HepG2 (cell line): ENCODE data around the gene BRSK2. TPM values are rescaled to one million over a fixed set of nuclear protein-coding genes. Genes with fewer than 3 reads are reported as not detected.

Source experiments
- ARNTL ChIP-seq: sonication (generic); formaldehyde crosslinking; IDR thresholded peaks from 2 replicates; pipeline ENCODE4 v1.4.0; 2020; ENCODE audit warnings: mild to moderate bottlenecking, missing genetic modification reagents
- CEBPZ ChIP-seq: IDR thresholded peaks from 2 replicates; pipeline ENCODE4 v1.6.1; 2012; ENCODE audit warnings: low read length, improper control_type of control experiment
- EHMT2 ChIP-seq: fragments of 200-600 bp; sonication (generic); IDR thresholded peaks from 2 replicates; pipeline ENCODE4 v1.7.0; 2017; ENCODE audit warnings: antibody characterized with exemption, low read depth, low read length, borderline replicate concordance
- KDM4B ChIP-seq: sonication (generic); formaldehyde crosslinking; IDR thresholded peaks from 2 replicates; pipeline ENCODE4 v1.4.0; 2020; ENCODE audit warnings: missing genetic modification reagents
- KLF6 ChIP-seq: IDR thresholded peaks from 2 replicates; pipeline ENCODE4 v1.8.0; 2016; ENCODE audit warnings: missing biosample characterization, missing genetic modification reagents
- MYNN ChIP-seq: sonication (generic); formaldehyde crosslinking; IDR thresholded peaks from 2 replicates; pipeline ENCODE4 v1.4.0; 2020; ENCODE audit warnings: mild to moderate bottlenecking, low read depth, missing genetic modification reagents
- PPARG ChIP-seq: conservative IDR thresholded peaks from 2 replicates; pipeline ENCODE4 v1.6.1; 2016; ENCODE audit warnings: missing biosample characterization, missing genetic modification reagents
- RXRB ChIP-seq: IDR thresholded peaks from 2 replicates; pipeline ENCODE4 v1.6.1; 2016; ENCODE audit warnings: borderline replicate concordance, missing genetic modification reagents, missing compliant biosample characterization
- SYNCRIP ChIP-seq: fragments of 200-400 bp; formaldehyde crosslinking; IDR thresholded peaks from 2 replicates; pipeline ENCODE4 v1.6.1; 2018; ENCODE audit warnings: mild to moderate bottlenecking, low read depth, low read length; ENCODE audit not compliant: insufficient read depth
- TRAFD1 ChIP-seq: sonication (generic); formaldehyde crosslinking; IDR thresholded peaks from 2 replicates; pipeline ENCODE4 v1.5.1; 2020; ENCODE audit warnings: missing genetic modification reagents, mild to moderate bottlenecking, borderline replicate concordance
- XRCC5 ChIP-seq: fragments of 200-400 bp; formaldehyde crosslinking; optimal IDR thresholded peaks from 2 replicates; pipeline ENCODE3; 2017; ENCODE audit warnings: mild to moderate bottlenecking, low read length
- ZNF124 ChIP-seq: sonication (generic); formaldehyde crosslinking; IDR thresholded peaks from 2 replicates; pipeline ENCODE4 v1.4.0; 2020; ENCODE audit warnings: missing genetic modification reagents
- ZNF280B ChIP-seq: sonication (generic); formaldehyde crosslinking; IDR thresholded peaks from 2 replicates; pipeline ENCODE4 v1.5.0; 2020; ENCODE audit warnings: missing genetic modification reagents, mild to moderate bottlenecking, borderline replicate concordance
- ZNF441 ChIP-seq: sonication (generic); formaldehyde crosslinking; IDR thresholded peaks from 2 replicates; pipeline ENCODE4 v1.7.0; 2021; ENCODE audit warnings: missing genetic modification reagents, borderline replicate concordance
- polyA plus RNA-seq, 8 experiments: library from polyadenylated mRNA; depleted of rRNA in 3 of 8; stranded (reverse) in 7 of 8; unstranded in 1 of 8; fragments of >200 nt; fragmentation: Illumina TruSeq in 4 of 8; extraction: Trizol in 4 of 8; gene quantifications; 2 replicates each; pipeline versions ENCODE4 v1.2.1 to v1.2.3, GENCODE V29; 2011 to 2016; ENCODE audit warnings: low read depth in 4 of 8, missing spikeins in 1 of 8, mixed read lengths in 1 of 8; ENCODE audit not compliant: insufficient read depth in 1 of 8
- total RNA-seq, 5 experiments: library from RNA; depleted of rRNA; stranded (reverse); fragments of >200 nt; fragmentation: Illumina TruSeq; extraction: Trizol; gene quantifications; 2 replicates each; pipeline ENCODE4 v1.2.3, GENCODE V29; 2016; ENCODE audit warnings: low read depth in 1 of 5
- TF ChIP-seq, protein P1 (sequence below): sonication (generic); formaldehyde crosslinking; IDR thresholded peaks from 2 replicates; pipeline ENCODE4 v1.4.0; 2020; ENCODE audit warnings: missing genetic modification reagents
- TF ChIP-seq, protein P2 (sequence below): sonication (generic); formaldehyde crosslinking; IDR thresholded peaks from 2 replicates; pipeline ENCODE4 v1.4.0; 2020; ENCODE audit warnings: mild to moderate bottlenecking, missing genetic modification reagents

BRSK2 gene
- total and polyA plus RNA-seq, 2 of the 13 experiments (the other 11 are each of a cell fraction or from before 2014, with no cell fraction given), result 0.74 to 1.1 TPM

- no peak for TF ChIP-seq ZNF280B (CRISPR knock-in tag)
- 0 out of 2 replicates have a peak, but pooled peaks have one; percentile 46 for TF ChIP-seq RXRB (CRISPR knock-in tag)
- 0 out of 2 replicates have a peak, but pooled peaks have one; percentile 38 for TF ChIP-seq PPARG
- peak; percentile 56; the same call in 1 of the 2 replicates for TF ChIP-seq EHMT2
- TF ChIP-seq CEBPZ, result no peak
- no peak for TF ChIP-seq MYNN (CRISPR knock-in tag)
- no peak for TF ChIP-seq SYNCRIP
- TF ChIP-seq TRAFD1 (CRISPR knock-in tag), result no peak
- TF ChIP-seq ZNF124 (CRISPR knock-in tag), result 0 out of 2 replicates have a peak, but pooled peaks have one; percentile 57
- peak; percentile 74; the same call in 1 of the 2 replicates for TF ChIP-seq ZNF441
- TF ChIP-seq KLF6 (CRISPR knock-in tag), result peak; percentile 89; the same call in 1 of the 2 replicates
- TF ChIP-seq ARNTL (CRISPR knock-in tag), result no peak
- TF ChIP-seq KDM4B (CRISPR knock-in tag), result 0 out of 2 replicates have a peak, but pooled peaks have one; percentile 58
- TF ChIP-seq, protein P1, sequence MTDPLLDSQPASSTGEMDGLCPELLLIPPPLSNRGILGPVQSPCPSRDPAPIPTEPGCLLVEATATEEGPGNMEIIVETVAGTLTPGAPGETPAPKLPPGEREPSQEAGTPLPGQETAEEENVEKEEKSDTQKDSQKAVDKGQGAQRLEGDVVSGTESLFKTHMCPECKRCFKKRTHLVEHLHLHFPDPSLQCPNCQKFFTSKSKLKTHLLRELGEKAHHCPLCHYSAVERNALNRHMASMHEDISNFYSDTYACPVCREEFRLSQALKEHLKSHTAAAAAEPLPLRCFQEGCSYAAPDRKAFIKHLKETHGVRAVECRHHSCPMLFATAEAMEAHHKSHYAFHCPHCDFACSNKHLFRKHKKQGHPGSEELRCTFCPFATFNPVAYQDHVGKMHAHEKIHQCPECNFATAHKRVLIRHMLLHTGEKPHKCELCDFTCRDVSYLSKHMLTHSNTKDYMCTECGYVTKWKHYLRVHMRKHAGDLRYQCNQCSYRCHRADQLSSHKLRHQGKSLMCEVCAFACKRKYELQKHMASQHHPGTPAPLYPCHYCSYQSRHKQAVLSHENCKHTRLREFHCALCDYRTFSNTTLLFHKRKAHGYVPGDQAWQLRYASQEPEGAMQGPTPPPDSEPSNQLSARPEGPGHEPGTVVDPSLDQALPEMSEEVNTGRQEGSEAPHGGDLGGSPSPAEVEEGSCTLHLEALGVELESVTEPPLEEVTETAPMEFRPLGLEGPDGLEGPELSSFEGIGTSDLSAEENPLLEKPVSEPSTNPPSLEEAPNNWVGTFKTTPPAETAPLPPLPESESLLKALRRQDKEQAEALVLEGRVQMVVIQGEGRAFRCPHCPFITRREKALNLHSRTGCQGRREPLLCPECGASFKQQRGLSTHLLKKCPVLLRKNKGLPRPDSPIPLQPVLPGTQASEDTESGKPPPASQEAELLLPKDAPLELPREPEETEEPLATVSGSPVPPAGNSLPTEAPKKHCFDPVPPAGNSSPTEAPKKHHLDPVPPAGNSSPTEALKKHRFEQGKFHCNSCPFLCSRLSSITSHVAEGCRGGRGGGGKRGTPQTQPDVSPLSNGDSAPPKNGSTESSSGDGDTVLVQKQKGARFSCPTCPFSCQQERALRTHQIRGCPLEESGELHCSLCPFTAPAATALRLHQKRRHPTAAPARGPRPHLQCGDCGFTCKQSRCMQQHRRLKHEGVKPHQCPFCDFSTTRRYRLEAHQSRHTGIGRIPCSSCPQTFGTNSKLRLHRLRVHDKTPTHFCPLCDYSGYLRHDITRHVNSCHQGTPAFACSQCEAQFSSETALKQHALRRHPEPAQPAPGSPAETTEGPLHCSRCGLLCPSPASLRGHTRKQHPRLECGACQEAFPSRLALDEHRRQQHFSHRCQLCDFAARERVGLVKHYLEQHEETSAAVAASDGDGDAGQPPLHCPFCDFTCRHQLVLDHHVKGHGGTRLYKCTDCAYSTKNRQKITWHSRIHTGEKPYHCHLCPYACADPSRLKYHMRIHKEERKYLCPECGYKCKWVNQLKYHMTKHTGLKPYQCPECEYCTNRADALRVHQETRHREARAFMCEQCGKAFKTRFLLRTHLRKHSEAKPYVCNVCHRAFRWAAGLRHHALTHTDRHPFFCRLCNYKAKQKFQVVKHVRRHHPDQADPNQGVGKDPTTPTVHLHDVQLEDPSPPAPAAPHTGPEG (CRISPR knock-in tag), result no peak
- peak; percentile 45 for TF ChIP-seq XRCC5
- TF ChIP-seq, protein P2, sequence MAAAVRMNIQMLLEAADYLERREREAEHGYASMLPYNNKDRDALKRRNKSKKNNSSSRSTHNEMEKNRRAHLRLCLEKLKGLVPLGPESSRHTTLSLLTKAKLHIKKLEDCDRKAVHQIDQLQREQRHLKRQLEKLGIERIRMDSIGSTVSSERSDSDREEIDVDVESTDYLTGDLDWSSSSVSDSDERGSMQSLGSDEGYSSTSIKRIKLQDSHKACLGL, result no peak
Observed at GRCh38 chr11:1401656-1402221, 12.0 kb downstream of the BRSK2 start (continued).
